Breast epithelium (tissue), 3 donors: Measurements from ENCODE around the gene GNB5.

Source experiments
- CTCF ChIP-seq, 3 donors: fragments of 450-650 bp; IDR thresholded peaks; one replicate each; pipeline ENCODE4 v1.5.1; 2016 to 2017; ENCODE audit warnings: antibody characterized with exemption in 3 of 3, mild to moderate bottlenecking in 3 of 3, moderate library complexity in 3 of 3
- POLR2A ChIP-seq: fragments of 450-650 bp; IDR thresholded peaks from one replicate; pipeline ENCODE4 v1.6.1; 2016; ENCODE audit warnings: antibody characterized with exemption, mild to moderate bottlenecking, moderate library complexity
- POLR2AphosphoS5 ChIP-seq, 3 donors: sonication (generic); formaldehyde crosslinking; IDR thresholded peaks; one replicate each; pipeline ENCODE4 v1.6.1; 2017; ENCODE audit warnings: antibody characterized with exemption in 3 of 3

- TF ChIP-seq CTCF (IDR thresholded peaks at IDR 0.05): no peak
- TF ChIP-seq POLR2A: no peak
- TF ChIP-seq POLR2AphosphoS5 (IDR thresholded peaks at IDR 0.05): no peak
These were observed 33.0 kb downstream of the GNB5 start for GRCh38 chr15:52158084-52158765.
